HepG2 (cell line): ENCODE data around the gene KLHL40. TPM values are rescaled to one million over a fixed set of nuclear protein-coding genes. Genes with fewer than 3 reads are reported as not detected.

Source experiments
- ATM ChIP-seq: fragments of 450-650 bp; IDR thresholded peaks from 2 replicates; pipeline ENCODE4 v1.7.1; 2017; ENCODE audit warnings: mild to moderate bottlenecking, borderline replicate concordance
- DNMT1 ChIP-seq: sonication (generic); formaldehyde crosslinking; IDR thresholded peaks from 2 replicates; pipeline ENCODE4 v1.5.1; 2020; ENCODE audit warnings: mild to moderate bottlenecking, missing genetic modification reagents
- ERF ChIP-seq: IDR thresholded peaks from 2 replicates; pipeline ENCODE4 v1.6.1; 2018; ENCODE audit warnings: missing biosample characterization, missing genetic modification reagents
- KMT2A ChIP-seq: sonication (generic); formaldehyde crosslinking; IDR thresholded peaks from 2 replicates; pipeline ENCODE4 v1.4.0; 2020; ENCODE audit warnings: missing genetic modification reagents
- NR2F6 ChIP-seq, 2 experiments: IDR thresholded peaks; 2 replicates each; pipeline ENCODE4 v1.6.1; 2016; ENCODE audit warnings: antibody characterized with exemption in 1 of 2, mild to moderate bottlenecking in 1 of 2
- RNF2 ChIP-seq: fragments of 450-650 bp; conservative IDR thresholded peaks from 2 replicates; pipeline ENCODE4 v1.6.1; 2016; ENCODE audit warnings: low read depth
- ZBTB1 ChIP-seq: sonication (generic); formaldehyde crosslinking; IDR thresholded peaks from 2 replicates; pipeline ENCODE4 v1.4.0; 2020; ENCODE audit warnings: missing genetic modification reagents, borderline replicate concordance
- ZNF331 ChIP-seq: sonication (generic); formaldehyde crosslinking; IDR thresholded peaks from 2 replicates; pipeline ENCODE4 v1.4.0; 2020; ENCODE audit warnings: missing genetic modification reagents
- ZNF335 ChIP-seq: sonication (generic); formaldehyde crosslinking; IDR thresholded peaks from 2 replicates; pipeline ENCODE4 v1.4.0; 2020; ENCODE audit warnings: missing genetic modification reagents
- ZNF792 ChIP-seq: IDR thresholded peaks from 2 replicates; pipeline ENCODE4 v1.6.1; 2016
- ZSCAN22 ChIP-seq: sonication (generic); formaldehyde crosslinking; IDR thresholded peaks from 2 replicates; pipeline ENCODE4 v1.4.0; 2020; ENCODE audit warnings: mild to moderate bottlenecking, missing genetic modification reagents
- polyA plus RNA-seq, 8 experiments: library from polyadenylated mRNA; depleted of rRNA in 3 of 8; stranded (reverse) in 7 of 8; unstranded in 1 of 8; fragments of >200 nt; fragmentation: Illumina TruSeq in 4 of 8; extraction: Trizol in 4 of 8; gene quantifications; 2 replicates each; pipeline versions ENCODE4 v1.2.1 to v1.2.3, GENCODE V29; 2011 to 2016; ENCODE audit warnings: low read depth in 4 of 8, missing spikeins in 1 of 8, mixed read lengths in 1 of 8; ENCODE audit not compliant: insufficient read depth in 1 of 8
- total RNA-seq, 5 experiments: library from RNA; depleted of rRNA; stranded (reverse); fragments of >200 nt; fragmentation: Illumina TruSeq; extraction: Trizol; gene quantifications; 2 replicates each; pipeline ENCODE4 v1.2.3, GENCODE V29; 2016; ENCODE audit warnings: low read depth in 1 of 5
- TF ChIP-seq, protein P1 (sequence below): conservative IDR thresholded peaks from 2 replicates; pipeline ENCODE4 v1.6.1; 2018; ENCODE audit warnings: missing genetic modification reagents
- TF ChIP-seq, protein P2 (sequence below): sonication (generic); formaldehyde crosslinking; IDR thresholded peaks from 2 replicates; pipeline ENCODE4 v1.4.0; 2020; ENCODE audit warnings: missing genetic modification reagents, borderline replicate concordance
- TF ChIP-seq, protein P3 (sequence below): sonication (generic); formaldehyde crosslinking; IDR thresholded peaks from 2 replicates; pipeline ENCODE4 v1.4.0; 2020; ENCODE audit warnings: mild to moderate bottlenecking, missing genetic modification reagents, borderline replicate concordance
- TF ChIP-seq, protein P4 (sequence below), 2 experiments: fragments of 450-650 bp in 1 of 2; sonication (generic) in 1 of 2; formaldehyde crosslinking; IDR thresholded peaks; 2 replicates each; pipeline versions ENCODE4 v1.5.0 to v1.8.0; 2020 to 2022; ENCODE audit warnings: mild to moderate bottlenecking in 1 of 2, missing genetic modification reagents in 1 of 2
- TF ChIP-seq, protein P5 (sequence below): IDR thresholded peaks from 2 replicates; pipeline ENCODE4 v1.6.1; 2016; ENCODE audit warnings: mild to moderate bottlenecking

Gene KLHL40
- total and polyA plus RNA-seq, 2 of the 13 experiments (the other 11 are each of a cell fraction or from before 2014, with no cell fraction given): not detected

DNA sequence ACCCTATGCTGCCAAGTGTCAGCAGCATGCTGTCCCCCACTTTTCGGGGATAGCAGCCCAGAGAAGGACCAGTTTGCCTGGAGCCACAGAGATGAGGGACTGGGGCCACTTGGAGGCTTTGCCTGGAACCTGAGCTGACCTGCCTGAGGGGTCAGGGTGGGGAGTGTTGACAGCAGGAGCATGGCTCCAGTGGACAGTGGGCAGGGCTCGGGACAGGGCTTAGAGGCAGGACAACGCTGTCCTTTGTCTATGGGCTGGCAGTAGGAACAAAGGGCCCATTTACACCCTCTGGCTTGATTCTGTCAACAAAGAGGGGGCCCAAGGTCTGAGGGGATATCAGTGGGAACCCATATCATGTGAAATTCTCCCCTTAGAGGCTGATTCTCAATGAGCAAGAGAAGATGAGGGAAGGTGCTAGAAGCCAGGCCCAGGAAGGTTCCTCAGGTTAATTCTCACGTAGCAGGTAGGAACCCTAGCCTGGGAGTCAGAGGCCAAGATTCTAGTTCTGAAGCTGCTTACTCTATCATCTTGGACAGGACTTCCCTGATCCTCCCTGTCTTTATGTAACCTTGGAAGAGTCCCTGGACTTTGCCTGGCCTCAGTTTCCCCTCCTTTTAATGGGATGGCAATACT, 47.0 kb downstream of the KLHL40 start (continued):
- TF ChIP-seq NR2F6 (IDR thresholded peaks at IDR 0.05): peak; percentile 74
- TF ChIP-seq NR2F6 (CRISPR knock-in tag; IDR thresholded peaks at IDR 0.05): peak; percentile 96
- no peak for TF ChIP-seq ZSCAN22 (CRISPR knock-in tag)
- no peak; the same call in 1 of the 2 replicates for TF ChIP-seq ZNF331 (CRISPR knock-in tag)
- TF ChIP-seq ZBTB1 (CRISPR knock-in tag): no peak
- TF ChIP-seq DNMT1: no peak
- TF ChIP-seq, protein P1, sequence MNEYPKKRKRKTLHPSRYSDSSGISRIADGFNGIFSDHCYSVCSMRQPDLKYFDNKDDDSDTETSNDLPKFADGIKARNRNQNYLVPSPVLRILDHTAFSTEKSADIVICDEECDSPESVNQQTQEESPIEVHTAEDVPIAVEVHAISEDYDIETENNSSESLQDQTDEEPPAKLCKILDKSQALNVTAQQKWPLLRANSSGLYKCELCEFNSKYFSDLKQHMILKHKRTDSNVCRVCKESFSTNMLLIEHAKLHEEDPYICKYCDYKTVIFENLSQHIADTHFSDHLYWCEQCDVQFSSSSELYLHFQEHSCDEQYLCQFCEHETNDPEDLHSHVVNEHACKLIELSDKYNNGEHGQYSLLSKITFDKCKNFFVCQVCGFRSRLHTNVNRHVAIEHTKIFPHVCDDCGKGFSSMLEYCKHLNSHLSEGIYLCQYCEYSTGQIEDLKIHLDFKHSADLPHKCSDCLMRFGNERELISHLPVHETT (CRISPR knock-in tag): no peak; the same call in none of the 2 replicates
- TF ChIP-seq, protein P2, sequence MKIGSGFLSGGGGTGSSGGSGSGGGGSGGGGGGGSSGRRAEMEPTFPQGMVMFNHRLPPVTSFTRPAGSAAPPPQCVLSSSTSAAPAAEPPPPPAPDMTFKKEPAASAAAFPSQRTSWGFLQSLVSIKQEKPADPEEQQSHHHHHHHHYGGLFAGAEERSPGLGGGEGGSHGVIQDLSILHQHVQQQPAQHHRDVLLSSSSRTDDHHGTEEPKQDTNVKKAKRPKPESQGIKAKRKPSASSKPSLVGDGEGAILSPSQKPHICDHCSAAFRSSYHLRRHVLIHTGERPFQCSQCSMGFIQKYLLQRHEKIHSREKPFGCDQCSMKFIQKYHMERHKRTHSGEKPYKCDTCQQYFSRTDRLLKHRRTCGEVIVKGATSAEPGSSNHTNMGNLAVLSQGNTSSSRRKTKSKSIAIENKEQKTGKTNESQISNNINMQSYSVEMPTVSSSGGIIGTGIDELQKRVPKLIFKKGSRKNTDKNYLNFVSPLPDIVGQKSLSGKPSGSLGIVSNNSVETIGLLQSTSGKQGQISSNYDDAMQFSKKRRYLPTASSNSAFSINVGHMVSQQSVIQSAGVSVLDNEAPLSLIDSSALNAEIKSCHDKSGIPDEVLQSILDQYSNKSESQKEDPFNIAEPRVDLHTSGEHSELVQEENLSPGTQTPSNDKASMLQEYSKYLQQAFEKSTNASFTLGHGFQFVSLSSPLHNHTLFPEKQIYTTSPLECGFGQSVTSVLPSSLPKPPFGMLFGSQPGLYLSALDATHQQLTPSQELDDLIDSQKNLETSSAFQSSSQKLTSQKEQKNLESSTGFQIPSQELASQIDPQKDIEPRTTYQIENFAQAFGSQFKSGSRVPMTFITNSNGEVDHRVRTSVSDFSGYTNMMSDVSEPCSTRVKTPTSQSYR: peak; percentile 49; the same call in 1 of the 2 replicates
- TF ChIP-seq, protein P3, sequence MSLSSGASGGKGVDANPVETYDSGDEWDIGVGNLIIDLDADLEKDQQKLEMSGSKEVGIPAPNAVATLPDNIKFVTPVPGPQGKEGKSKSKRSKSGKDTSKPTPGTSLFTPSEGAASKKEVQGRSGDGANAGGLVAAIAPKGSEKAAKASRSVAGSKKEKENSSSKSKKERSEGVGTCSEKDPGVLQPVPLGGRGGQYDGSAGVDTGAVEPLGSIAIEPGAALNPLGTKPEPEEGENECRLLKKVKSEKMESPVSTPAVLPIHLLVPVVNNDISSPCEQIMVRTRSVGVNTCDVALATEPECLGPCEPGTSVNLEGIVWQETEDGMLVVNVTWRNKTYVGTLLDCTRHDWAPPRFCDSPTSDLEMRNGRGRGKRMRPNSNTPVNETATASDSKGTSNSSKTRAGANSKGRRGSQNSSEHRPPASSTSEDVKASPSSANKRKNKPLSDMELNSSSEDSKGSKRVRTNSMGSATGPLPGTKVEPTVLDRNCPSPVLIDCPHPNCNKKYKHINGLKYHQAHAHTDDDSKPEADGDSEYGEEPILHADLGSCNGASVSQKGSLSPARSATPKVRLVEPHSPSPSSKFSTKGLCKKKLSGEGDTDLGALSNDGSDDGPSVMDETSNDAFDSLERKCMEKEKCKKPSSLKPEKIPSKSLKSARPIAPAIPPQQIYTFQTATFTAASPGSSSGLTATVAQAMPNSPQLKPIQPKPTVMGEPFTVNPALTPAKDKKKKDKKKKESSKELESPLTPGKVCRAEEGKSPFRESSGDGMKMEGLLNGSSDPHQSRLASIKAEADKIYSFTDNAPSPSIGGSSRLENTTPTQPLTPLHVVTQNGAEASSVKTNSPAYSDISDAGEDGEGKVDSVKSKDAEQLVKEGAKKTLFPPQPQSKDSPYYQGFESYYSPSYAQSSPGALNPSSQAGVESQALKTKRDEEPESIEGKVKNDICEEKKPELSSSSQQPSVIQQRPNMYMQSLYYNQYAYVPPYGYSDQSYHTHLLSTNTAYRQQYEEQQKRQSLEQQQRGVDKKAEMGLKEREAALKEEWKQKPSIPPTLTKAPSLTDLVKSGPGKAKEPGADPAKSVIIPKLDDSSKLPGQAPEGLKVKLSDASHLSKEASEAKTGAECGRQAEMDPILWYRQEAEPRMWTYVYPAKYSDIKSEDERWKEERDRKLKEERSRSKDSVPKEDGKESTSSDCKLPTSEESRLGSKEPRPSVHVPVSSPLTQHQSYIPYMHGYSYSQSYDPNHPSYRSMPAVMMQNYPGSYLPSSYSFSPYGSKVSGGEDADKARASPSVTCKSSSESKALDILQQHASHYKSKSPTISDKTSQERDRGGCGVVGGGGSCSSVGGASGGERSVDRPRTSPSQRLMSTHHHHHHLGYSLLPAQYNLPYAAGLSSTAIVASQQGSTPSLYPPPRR (CRISPR knock-in tag): peak; percentile 48; the same call in 1 of the 2 replicates
- TF ChIP-seq, protein P4, sequence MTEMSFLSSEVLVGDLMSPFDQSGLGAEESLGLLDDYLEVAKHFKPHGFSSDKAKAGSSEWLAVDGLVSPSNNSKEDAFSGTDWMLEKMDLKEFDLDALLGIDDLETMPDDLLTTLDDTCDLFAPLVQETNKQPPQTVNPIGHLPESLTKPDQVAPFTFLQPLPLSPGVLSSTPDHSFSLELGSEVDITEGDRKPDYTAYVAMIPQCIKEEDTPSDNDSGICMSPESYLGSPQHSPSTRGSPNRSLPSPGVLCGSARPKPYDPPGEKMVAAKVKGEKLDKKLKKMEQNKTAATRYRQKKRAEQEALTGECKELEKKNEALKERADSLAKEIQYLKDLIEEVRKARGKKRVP (CRISPR knock-in tag; IDR thresholded peaks at IDR 0.05): no peak
- TF ChIP-seq RNF2: no peak
- TF ChIP-seq ATM: no peak
- 0 out of 2 replicates have a peak, but pooled peaks have one; percentile 30 for TF ChIP-seq KMT2A (CRISPR knock-in tag)
- no peak for TF ChIP-seq ZNF335
- TF ChIP-seq ERF (CRISPR knock-in tag): no peak
- TF ChIP-seq ZNF792 (CRISPR knock-in tag): peak; percentile 29; the same call in 1 of the 2 replicates
- TF ChIP-seq, protein P5, sequence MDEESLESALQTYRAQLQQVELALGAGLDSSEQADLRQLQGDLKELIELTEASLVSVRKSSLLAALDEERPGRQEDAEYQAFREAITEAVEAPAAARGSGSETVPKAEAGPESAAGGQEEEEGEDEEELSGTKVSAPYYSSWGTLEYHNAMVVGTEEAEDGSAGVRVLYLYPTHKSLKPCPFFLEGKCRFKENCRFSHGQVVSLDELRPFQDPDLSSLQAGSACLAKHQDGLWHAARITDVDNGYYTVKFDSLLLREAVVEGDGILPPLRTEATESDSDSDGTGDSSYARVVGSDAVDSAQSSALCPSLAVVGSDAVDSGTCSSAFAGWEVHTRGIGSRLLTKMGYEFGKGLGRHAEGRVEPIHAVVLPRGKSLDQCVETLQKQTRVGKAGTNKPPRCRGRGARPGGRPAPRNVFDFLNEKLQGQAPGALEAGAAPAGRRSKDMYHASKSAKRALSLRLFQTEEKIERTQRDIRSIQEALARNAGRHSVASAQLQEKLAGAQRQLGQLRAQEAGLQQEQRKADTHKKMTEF (CRISPR knock-in tag): peak; percentile 58
